GOT3 (cell line): ENCODE measurements around the gene AAGAB.

ENCODE experiments used
- DNase-seq: peaks from one replicate; lab custom pipeline; 2025; ENCODE audit warnings: mixed read lengths; lab: John Stamatoyannopoulos, UW

AAGAB gene

DNA sequence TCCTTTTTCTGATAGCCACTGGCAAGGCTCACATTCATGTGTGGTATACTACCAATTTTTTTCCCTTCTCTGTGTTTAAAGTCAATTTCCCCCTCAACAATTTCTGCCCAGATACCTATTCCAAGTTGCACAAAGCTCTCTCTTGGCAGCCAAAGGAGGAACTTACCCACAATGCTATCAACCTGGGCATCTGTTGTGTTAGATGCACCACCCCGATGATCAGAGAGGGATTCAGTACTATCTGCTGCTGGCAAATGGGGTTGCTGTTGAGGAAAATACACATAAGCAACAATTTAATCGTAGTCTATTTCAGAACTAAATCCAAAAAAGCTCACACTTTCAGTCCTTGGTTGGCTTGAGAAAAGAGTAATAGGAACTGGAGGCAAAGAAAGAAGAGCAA lies 46.1 kb downstream of the AAGAB start:
- DNase-seq: no peak

DNA sequence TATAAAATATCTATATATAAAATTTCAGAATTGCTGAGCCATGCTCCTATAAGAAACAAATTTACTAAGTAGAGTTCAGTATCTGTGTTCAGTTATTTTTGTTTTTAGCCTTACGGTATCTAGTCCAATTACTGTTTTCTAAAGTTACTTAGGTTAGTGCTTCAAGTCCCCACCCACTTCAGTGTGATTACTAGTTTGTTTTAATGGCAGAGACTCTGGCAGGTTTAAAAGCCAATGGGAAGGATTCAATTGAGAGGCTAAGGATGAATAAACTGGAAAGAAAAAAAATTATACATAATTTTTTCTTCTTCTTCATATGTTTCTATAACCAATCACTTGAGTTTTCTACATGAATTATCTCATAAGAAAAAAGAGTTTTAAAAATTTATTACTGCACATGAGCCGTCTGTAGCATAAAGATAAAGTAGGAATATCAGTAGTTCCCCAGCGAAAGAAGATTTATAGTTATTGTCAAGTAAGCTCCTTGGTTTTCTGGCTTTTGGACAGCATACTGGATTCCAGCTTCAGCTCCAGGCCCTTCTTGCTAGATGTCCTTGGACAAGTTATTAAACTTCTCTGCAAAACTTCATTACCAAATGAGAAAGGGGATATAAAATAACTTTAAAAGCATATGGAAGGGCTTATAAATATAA lies 46.8 kb downstream of the AAGAB start:
- no peak for DNase-seq

DNA sequence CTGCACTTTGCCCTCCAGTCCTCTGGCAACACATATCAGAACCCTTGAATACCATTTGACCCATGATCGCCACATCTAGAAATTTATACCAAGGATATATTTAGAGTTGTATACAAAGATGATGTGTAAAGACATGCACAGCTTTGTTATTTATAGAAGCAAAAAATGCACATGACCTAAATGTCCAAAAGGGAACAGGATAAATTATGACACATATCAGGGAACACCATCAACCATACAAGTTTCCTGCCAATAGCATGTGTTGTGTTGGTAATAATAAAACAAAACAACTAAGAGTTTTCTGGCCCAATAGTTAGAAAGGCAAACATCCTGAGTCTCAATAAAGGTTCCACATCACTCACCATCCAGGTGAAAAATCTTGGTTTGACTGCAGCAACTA lies 51.5 kb downstream of the AAGAB start:
- DNase-seq: no peak

DNA sequence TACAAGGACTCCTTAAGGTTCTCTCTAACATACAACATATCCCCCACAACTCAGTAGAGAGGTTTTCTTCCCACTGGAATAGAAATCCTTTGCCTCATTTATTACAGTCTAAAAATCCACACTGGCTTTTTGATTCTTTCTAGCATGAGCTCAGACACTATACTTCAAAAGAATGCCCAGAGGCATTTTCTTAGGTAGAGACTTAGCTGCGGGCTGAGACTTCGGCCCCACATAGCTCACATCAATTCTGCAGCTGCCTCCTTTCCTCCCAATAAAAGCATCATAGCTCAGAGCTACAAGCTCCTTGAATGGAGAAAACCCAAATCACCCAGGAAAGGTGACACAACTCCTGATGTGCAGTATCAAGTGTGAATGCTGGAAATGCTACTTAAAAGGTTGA lies 52.4 kb downstream of the AAGAB start:
- no peak for DNase-seq

- no peak for DNase-seq
These were observed 53.3 kb downstream of the AAGAB start for GRCh38 chr15:67201136-67201535.

GRCh38 chr15:67199881-67200763 lies 54.3 kb downstream of the AAGAB start:
- DNase-seq: no peak

- DNase-seq: no peak
These were observed 55.1 kb downstream of the AAGAB start for GRCh38 chr15:67199391-67199790.

- DNase-seq: no peak
These were observed 56.2 kb downstream of the AAGAB start for GRCh38 chr15:67198157-67198754.

- DNase-seq: no peak
These were observed 57.1 kb downstream of the AAGAB start for GRCh38 chr15:67197364-67197695.

DNA sequence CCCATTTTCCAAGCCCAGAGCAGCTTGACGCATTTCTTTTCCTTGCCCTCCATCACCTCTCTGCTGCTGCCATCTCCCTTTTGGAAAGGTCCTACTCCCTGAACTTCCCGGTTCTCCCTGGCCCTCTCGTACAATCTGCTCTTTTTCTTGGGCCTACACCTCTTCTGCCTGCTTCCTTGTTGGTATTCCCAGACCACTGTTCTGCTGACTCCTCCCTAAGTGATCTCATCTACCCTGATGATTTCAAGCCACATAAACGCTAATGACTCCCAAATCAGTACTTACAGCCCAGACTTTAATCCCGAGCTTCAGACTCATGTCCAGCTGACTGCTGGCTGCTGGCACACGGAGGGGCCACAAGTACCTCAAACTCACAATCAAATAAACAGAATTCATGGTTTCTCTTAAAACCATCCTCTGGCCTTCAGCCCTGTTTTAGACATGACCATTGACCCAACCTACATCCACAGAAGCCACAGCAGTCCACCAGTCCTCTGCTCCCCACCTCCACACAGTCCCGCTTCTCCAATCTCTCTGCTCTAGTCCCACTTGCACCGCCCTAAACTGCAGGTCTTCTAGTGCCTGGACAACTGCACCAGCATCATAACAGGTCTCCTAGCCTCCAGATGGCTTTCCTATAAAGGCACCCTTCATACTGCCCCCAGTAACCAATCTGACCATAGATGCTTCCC lies 57.6 kb downstream of the AAGAB start:
- DNase-seq: peak; percentile 18

GRCh38 chr15:67196222-67196621 lies 58.2 kb downstream of the AAGAB start:
- DNase-seq: no peak

DNA sequence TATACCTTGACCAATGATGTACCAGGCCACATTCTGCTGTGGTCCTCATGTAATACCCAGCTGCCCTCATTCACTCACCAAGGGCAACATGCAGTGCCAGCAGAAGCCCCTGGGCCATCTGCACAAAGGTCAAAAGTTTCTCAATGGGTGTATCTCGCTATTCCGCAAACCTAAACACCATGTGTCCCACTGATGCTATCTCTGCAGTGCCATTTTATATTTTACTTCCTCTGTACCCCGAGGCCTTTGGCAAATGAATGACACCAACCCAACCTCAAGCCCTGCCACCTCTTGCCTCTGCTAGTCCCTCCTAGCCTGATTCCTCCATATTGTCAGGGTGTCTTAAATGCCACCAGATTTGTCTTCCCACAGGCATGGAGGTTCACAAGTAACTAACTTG lies 59.2 kb downstream of the AAGAB start:
- no peak for DNase-seq

- DNase-seq: no peak
These were observed 60.0 kb downstream of the AAGAB start for GRCh38 chr15:67194171-67195114.

DNA sequence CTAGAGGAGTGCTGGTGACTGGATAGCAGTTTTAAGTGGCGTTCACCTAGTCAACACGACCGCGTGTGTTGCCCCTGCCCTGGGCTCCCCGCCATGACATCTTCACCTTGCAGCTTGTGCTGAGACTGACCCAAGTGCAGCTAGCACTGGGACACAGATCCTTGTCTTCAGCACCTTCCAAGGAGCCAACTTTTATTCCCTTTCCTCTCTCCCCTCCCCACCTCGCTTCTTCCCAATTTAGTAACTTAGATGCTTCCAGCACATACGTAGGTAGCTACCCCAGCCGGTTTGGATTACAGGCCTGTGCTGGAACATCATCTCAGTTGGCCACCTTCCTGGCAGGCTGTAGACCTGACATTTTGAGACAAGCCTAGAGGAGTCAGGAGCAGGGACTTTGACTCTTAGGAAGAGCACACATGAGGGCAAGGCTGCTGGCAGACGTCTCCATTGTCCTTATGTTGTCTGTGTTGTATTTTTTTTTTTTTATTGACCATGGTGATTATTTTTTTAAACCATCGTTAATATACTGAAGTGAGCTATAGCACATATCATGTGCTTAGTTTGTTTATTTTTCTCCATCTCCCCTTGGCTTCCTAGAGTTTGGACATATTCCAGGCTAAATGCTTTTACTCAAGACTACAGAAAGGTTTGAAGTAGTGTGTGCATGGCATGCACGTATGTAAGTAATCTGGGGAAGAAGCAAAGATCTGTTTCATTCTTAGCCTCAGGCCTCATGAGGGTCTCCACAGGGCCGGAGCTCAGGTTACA lies 61.1 kb downstream of the AAGAB start:
- DNase-seq: no peak

DNA sequence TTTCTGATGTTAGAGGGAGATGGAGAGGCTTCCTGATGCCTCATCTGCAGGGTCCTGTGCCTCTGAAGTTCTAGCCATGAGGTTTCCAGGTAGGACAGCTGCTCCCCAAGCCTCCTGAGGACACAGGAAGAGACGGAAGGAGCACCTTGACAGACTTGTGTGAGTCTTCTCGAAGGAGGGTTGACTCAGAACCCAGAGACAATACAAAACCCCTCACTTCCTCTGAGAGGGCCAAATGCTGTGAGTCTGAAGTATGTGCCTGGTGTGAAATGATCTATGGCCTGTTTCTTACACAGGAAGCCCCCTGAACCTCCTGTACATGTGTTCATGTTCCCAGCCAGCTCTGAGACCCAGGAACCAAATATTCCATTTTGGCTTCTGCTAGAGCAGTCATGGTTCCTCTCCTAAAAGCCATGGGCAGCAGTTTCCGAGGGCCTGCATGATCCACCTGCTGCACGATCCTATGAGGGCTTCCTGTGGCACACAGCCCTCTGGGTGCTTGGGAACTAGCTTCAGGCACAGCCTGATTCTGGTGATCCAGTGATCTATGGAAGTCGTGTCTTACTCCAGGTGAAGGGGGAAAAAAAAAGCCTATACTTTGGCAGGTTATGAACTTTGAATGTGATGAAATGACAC lies 62.2 kb downstream of the AAGAB start:
- DNase-seq: no peak

GRCh38 chr15:67190813-67191212 lies 63.6 kb downstream of the AAGAB start:
- no peak for DNase-seq

- no peak for DNase-seq
These were observed 64.1 kb downstream of the AAGAB start for GRCh38 chr15:67190326-67190725.

DNA sequence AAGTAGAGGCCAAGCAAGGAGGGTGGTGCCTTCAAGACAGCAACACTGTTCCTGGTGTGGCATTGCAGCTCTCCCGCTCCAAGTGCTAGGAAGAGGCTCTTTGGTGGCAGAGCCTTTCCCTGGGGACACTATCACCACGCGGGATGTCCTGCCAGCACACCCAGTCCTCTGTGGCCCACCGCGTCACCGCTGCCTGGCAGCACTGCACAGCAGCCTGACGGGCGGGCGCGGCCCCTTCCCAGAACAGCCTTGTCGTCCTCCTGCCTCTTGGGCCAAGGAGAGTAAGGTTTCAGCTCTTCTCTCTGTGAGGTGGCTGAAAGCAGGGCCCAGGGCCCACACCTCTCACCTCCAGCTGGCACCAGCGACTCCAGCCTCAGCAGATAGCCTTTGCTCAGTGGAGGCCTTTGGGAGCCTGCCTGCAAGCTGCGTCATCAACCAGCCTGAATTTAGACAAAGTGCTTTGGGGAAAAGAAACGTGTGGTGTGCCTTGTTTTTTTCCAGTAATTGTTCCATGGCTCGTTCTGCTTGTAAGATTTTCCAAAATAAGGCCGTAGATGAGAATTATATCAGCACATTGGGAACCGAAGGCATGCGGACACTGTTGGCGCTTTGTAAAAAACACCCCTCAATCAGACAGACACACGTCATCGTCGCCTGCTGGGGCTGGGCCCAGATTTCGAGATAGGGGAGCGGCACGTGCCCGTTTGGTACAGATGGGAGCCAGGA lies 65.0 kb downstream of the AAGAB start:
- no peak for DNase-seq

GRCh38 chr15:67188551-67189218 lies 65.8 kb downstream of the AAGAB start:
- DNase-seq: no peak
